ENCODE measurements around the gene CACNG3.

- peak; percentile 25 for TF ChIP-seq CTCF (IDR thresholded peaks at IDR 0.05; ENCODE audit: low read depth, low read length)
- no peak for TF ChIP-seq POLR2A (IDR thresholded peaks at IDR 0.05; ENCODE audit: extremely low read depth, insufficient read length)
- TF ChIP-seq MAX (IDR thresholded peaks at IDR 0.05; ENCODE audit: low read depth, low read length): no peak
- TF ChIP-seq MYC (IDR thresholded peaks at IDR 0.05; ENCODE audit: low read depth, low read length): no peak
These were observed 152.9 kb downstream of the CACNG3 start for GRCh38 chr16:24409045-24409444.

All from NB4 (cell line).